ENCODE data around the gene CSNK2B. TPM values are rescaled to one million over a fixed set of nuclear protein-coding genes. Genes with fewer than 3 reads are reported as not detected.

The CSNK2B gene
- total RNA-seq, 1 donor from 2014 or later, result 163 TPM

DNA sequence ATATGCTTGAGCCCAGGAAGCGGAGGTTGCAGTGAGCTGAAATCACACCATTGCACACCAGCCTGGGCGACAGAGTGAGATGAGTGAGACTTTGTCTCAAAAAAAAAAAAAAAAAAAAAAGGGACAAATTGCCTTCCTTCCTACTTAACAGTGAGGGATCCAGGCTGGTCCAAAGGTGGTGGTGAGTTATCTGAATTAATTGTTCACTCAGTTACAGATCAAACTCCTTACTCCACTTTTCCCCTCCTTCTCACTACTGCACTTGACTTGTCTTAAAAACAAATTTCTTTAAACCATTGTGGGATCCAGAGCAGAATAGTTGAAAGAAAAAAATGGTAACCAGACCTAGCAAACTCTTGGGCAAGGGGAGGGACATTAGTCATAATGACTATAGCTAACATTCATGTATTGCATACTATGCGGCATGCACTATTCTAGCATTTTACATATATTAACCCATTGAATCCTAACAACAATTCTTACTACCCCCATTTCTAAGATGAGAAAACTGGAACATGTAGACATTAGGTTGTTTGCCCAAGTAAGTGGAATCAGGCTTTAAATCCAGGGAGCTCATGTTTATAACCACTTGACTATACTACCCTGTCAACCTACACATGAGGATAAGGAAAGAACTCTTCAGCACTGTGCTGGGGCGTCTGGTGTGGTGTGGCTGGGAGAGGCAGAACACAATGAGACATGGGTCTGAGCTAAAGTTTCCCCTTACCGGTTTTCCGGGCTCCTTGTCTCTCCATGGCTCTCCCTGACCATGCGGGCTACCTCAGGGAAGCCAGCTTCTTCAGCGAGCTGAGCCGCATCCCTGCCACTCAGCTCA, 2.5 kb upstream of the CSNK2B start:
- Mint-ChIP-seq H3K36me3 (ENCODE audit: insufficient read depth) (peaks cover 8% of the 10 kb centered on the region), H3K9me3 (ENCODE audit: low read depth) (no peaks in the 10 kb centered on the region), H3K4me3 (ENCODE audit: low read depth) (peak overlapping the region; percentile 84), H3K27me3 (no peaks in the 10 kb centered on the region), H3K4me1 (ENCODE audit: low read depth) (peaks cover 48% of the 10 kb centered on the region), H3K27ac (peak overlapping the region; percentile 97)
- TF ChIP-seq, protein P1, sequence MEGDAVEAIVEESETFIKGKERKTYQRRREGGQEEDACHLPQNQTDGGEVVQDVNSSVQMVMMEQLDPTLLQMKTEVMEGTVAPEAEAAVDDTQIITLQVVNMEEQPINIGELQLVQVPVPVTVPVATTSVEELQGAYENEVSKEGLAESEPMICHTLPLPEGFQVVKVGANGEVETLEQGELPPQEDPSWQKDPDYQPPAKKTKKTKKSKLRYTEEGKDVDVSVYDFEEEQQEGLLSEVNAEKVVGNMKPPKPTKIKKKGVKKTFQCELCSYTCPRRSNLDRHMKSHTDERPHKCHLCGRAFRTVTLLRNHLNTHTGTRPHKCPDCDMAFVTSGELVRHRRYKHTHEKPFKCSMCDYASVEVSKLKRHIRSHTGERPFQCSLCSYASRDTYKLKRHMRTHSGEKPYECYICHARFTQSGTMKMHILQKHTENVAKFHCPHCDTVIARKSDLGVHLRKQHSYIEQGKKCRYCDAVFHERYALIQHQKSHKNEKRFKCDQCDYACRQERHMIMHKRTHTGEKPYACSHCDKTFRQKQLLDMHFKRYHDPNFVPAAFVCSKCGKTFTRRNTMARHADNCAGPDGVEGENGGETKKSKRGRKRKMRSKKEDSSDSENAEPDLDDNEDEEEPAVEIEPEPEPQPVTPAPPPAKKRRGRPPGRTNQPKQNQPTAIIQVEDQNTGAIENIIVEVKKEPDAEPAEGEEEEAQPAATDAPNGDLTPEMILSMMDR (IDR thresholded peaks at IDR 0.05; ENCODE audit: unreplicated experiment), result no peak
- DNase-seq (ENCODE audit: low spot score, unreplicated experiment), result no peak

DNA sequence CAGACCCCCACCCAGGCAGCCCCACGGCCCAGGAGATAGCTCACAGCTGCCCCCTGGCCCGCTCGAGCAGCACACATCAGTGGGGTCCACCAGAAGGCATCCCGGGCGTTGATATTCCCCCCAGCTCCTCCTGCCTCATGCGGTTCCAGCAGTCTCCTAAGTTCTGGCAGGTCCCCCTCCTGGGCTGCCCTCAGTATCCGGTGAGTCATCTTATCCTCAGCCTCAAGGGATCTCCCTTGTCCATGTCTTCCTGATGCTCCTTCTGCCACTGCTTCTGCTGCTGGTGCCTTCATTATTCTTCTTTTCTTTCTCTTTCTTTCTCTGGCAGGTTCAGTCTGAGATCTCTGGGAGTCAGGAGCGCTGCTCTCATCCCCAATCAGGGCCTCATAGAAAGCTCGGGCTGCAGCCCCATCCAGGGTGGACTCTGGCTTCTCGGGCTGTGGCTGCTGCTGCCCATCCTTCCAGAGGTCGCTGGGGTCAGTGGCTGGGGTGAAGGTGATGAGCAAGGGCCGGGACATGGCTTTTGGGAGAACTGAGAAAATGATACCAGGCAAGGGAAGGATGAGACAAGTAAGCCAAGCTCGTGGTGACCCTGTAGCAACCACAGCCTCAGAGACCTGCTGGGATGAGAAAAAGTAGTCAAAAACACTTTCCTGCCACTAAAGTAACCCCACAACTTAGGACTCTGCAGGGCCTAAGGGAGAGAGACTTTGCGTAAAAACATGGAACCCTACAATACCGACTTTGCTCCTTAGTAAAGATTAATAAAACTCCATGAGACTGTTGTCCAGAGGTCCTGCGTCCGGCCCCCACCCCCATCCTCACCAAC, 1.7 kb upstream of the CSNK2B start:
- peaks cover 41% of the 10 kb centered on the region for H3K4me1 Mint-ChIP-seq (ENCODE audit: low read depth)
- peak overlapping the region; percentile 97 for H3K27ac Mint-ChIP-seq
- H3K4me3 Mint-ChIP-seq (ENCODE audit: low read depth), result peak overlapping the region; percentile 84
- H3K9me3 Mint-ChIP-seq (ENCODE audit: low read depth), result no peaks in the 10 kb centered on the region
- peaks cover 13% of the 10 kb centered on the region for H3K36me3 Mint-ChIP-seq (ENCODE audit: insufficient read depth)
- TF ChIP-seq, protein P1 (IDR thresholded peaks at IDR 0.05; ENCODE audit: unreplicated experiment), result no peak
- DNase-seq (ENCODE audit: low spot score, unreplicated experiment), result no peak
- no peaks in the 10 kb centered on the region for H3K27me3 Mint-ChIP-seq

DNA sequence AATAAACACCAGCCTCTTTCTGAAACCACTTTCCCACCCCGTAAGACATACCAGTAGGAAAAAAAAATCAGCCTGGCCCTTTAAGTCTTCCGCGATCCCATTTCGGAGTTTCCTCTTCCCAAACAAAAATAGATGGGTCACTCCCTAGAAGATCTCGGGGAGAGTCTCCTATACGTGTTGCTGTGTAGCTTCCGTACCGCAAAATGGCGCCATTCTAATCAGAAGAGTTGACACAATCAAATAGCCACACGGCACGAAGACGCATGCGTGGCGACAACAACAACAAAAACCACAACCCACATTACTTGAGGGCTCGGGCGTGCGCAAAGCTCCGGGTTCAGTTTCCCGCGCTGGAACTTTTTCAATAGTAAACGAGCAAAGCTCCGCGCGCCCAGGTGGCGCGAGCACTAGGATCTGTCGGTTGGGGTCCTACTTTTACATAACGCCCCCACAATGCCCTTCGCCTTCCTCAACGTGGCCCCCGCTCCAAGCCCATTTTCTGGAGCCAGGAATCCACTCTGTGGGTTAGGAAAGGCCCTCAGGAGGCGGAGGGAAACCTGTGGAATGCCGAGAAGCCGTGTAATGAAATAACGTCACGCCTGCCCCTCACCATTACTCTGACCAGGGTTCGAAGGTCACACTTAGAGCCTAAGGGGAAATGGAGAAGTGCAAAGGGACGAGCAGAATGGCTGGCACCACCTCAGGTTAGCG, 935 bp upstream of the CSNK2B start, which contains the start of gene GPANK1:
Gene GPANK1, minus strand, starts transcription at position 208 of the 711 bp plus-strand sequence. CDS start 519 bp downstream, outside the sequence.
- Mint-ChIP-seq H3K9me3 (ENCODE audit: low read depth) (no peaks in the 10 kb centered on the region), H3K36me3 (ENCODE audit: insufficient read depth) (peaks cover 13% of the 10 kb centered on the region), H3K4me3 (ENCODE audit: low read depth) (peak within 1 kb of the TSS; percentile 84), H3K27ac (peak within 1 kb of the TSS; percentile 97), H3K4me1 (ENCODE audit: low read depth) (peaks cover 34% of the 10 kb centered on the region), H3K27me3 (no peaks in the 10 kb centered on the region)
- TF ChIP-seq, protein P1 (IDR thresholded peaks at IDR 0.05; ENCODE audit: unreplicated experiment), result peak; percentile 9
- peak; percentile 44 for DNase-seq (ENCODE audit: low spot score, unreplicated experiment)

DNA sequence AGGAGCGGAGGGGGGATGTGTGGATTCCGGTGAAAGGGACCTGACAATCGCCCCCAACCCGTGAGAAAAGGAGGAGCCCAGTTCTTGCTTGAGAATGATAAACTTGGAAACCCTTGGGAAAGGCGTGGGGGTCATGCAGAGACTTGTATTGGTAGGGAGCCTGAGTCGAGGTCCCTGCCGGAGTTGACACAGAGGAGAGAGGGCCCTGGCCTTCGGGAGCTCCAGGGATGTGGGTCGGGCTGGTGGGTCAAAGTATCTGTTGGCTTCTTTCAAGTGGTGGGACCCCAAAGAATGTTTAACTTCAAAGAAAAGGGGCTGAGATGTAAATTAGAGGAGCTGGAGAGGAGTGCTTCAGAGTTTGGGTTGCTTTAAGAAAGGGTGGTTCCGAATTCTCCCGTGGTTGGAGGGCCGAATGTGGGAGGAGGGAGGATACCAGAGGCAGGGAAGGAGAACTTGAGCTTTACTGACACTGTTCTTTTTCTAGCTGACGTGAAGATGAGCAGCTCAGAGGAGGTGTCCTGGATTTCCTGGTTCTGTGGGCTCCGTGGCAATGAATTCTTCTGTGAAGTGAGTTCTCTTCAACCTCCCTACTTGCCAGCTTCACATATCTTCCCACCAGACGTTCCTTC, 571 bp downstream of the CSNK2B start:
- TF ChIP-seq, protein P1 (IDR thresholded peaks at IDR 0.05; ENCODE audit: unreplicated experiment), result no peak
- DNase-seq (ENCODE audit: low spot score, unreplicated experiment), result no peak
- peaks cover 14% of the 10 kb centered on the region for H3K36me3 Mint-ChIP-seq (ENCODE audit: insufficient read depth)
- no peaks in the 10 kb centered on the region for H3K9me3 Mint-ChIP-seq (ENCODE audit: low read depth)
- H3K4me3 Mint-ChIP-seq (ENCODE audit: low read depth), result peak overlapping the region; percentile 84
- H3K27ac Mint-ChIP-seq, result peak overlapping the region; percentile 97
- H3K27me3 Mint-ChIP-seq, result no peaks in the 10 kb centered on the region
- peaks cover 27% of the 10 kb centered on the region for H3K4me1 Mint-ChIP-seq (ENCODE audit: low read depth)

Measured in progenitor cell of endocrine pancreas (in vitro differentiated cells).